ENCODE measurements around the gene GPER1. TPM values are rescaled to one million over a fixed set of nuclear protein-coding genes. Genes with fewer than 3 reads are reported as not detected.

GPER1 gene
- total and polyA plus RNA-seq, 12 donors: 1.9 to 44.1 (median 20.1) TPM

- H3K27ac ChIP-seq: no peak overlapping the region
- peak in 2 of 7 donors; percentile 21 to 31 for DNase-seq
- intact Hi-C loops (cut with DNase I): loop anchor here in 1 of 2 donors (5.0 kb wide), 1 partner anchor 43 kb away; no protein-coding TSS in a partner anchor
- H3K36me3 ChIP-seq (replicated peaks in 1 of 2): no peaks in the 10 kb centered on the region
- TF ChIP-seq CTCF (IDR thresholded peaks at IDR 0.05) (no peak), POLR2A (IDR thresholded peaks at IDR 0.05) (no peak)
- WGBS, 4 donors: 68 to 81% (median 69%) methylated on average over 12 to 23 of the region's 23 CpGs
- H3K9me3 ChIP-seq (replicated peaks in 1 of 3): no peaks in the 10 kb centered on the region
- peaks cover 0 to 14% of the 10 kb centered on the region in 2 donors for H3K4me1 ChIP-seq (replicated peaks in 1 of 2)
- H3K4me3 ChIP-seq: no peak overlapping the region
- H3K27me3 ChIP-seq: no peaks in the 10 kb centered on the region
Measured at GRCh38 chr7:1124816-1125602, 37.1 kb downstream of the GPER1 start.

GRCh38 chr7:1125603-1125969, 37.7 kb downstream of the GPER1 start:
- intact Hi-C loops (cut with DNase I): no loop called here
- TF ChIP-seq CTCF (IDR thresholded peaks at IDR 0.05): no peak
- TF ChIP-seq POLR2A (IDR thresholded peaks at IDR 0.05): no peak
- Histone ChIP-seq H3K4me1 (replicated peaks in 1 of 2) (peaks cover 0 to 14% of the 10 kb centered on the region in 2 donors), H3K9me3 (replicated peaks in 1 of 3) (no peaks in the 10 kb centered on the region), H3K27ac (no peak overlapping the region), H3K27me3 (no peaks in the 10 kb centered on the region), H3K36me3 (replicated peaks in 1 of 2) (no peaks in the 10 kb centered on the region), H3K4me3 (no peak overlapping the region)
- WGBS, 4 donors: 95 to 97% (median 96%) methylated on average over 16 of the region's 16 CpGs
- DNase-seq: peak in 1 of 7 donors; percentile 2

- Histone ChIP-seq H3K36me3 (replicated peaks in 1 of 2) (no peaks in the 10 kb centered on the region), H3K4me1 (replicated peaks in 1 of 2) (peaks cover 0 to 14% of the 10 kb centered on the region in 2 donors), H3K4me3 (no peak overlapping the region), H3K27me3 (no peaks in the 10 kb centered on the region), H3K27ac (no peak overlapping the region), H3K9me3 (replicated peaks in 1 of 3) (no peaks in the 10 kb centered on the region)
- intact Hi-C loops (cut with DNase I): no loop called here
- no peak for TF ChIP-seq POLR2A (IDR thresholded peaks at IDR 0.05)
- TF ChIP-seq CTCF (IDR thresholded peaks at IDR 0.05): no peak
- no peak for DNase-seq
- WGBS, 4 donors: 91 to 96% (median 94%) methylated on average over 7 of the region's 7 CpGs
Measured at GRCh38 chr7:1127001-1127400, 39.1 kb downstream of the GPER1 start.

GRCh38 chr7:1129431-1129830, 41.5 kb downstream of the GPER1 start:
- peaks cover 0 to 5% of the 10 kb centered on the region in 2 donors for H3K4me1 ChIP-seq (replicated peaks in 1 of 2)
- no peak overlapping the region for H3K27ac ChIP-seq
- no peaks in the 10 kb centered on the region for H3K27me3 ChIP-seq
- TF ChIP-seq CTCF (IDR thresholded peaks at IDR 0.05): no peak
- no peak for TF ChIP-seq POLR2A (IDR thresholded peaks at IDR 0.05)
- intact Hi-C loops (cut with DNase I): no loop called here
- WGBS, 4 donors: 89 to 97% (median 95%) methylated on average over 7 to 13 of the region's 13 CpGs
- H3K36me3 ChIP-seq (replicated peaks in 1 of 2): no peaks in the 10 kb centered on the region
- peak in 1 of 7 donors; percentile 3 for DNase-seq
- no peak overlapping the region for H3K4me3 ChIP-seq
- H3K9me3 ChIP-seq (replicated peaks in 1 of 3): no peaks in the 10 kb centered on the region

Data from adrenal gland (tissue), 12 donors.